Spleen (tissue), 7 donors: ENCODE data around the gene MYO5B.

Experiments
- POLR2A ChIP-seq, 3 donors: fragments of 450-650 bp; IDR thresholded peaks; one replicate each; pipeline ENCODE4 v1.5.1; 2017; ENCODE audit warnings: antibody characterized with exemption in 3 of 3, mild to moderate bottlenecking in 1 of 3
- TF ChIP-seq, protein P1 (sequence below), 11 experiments: fragments of 200-600 bp in 7 of 11; fragments of 450-650 bp in 4 of 11; sonication (generic) in 4 of 11; IDR thresholded peaks in 8 of 11; conservative IDR thresholded peaks in 3 of 11; 1 replicate in 7 of 11; 2 replicates in 4 of 11; pipeline versions ENCODE4 v1.4.0 to v1.8.0; 2016 to 2021; ENCODE audit warnings: antibody characterized with exemption in 11 of 11, inconsistent platforms in 4 of 11, mild to moderate bottlenecking in 1 of 11
- donor health status: DM: no; HTN: no; CAD: no; lungs with moderate emphysema.
- donor health status: DM: no; HTN: no; CAD: no.
- donor health status: DM: no; HTN: no; CAD: no.

DNA sequence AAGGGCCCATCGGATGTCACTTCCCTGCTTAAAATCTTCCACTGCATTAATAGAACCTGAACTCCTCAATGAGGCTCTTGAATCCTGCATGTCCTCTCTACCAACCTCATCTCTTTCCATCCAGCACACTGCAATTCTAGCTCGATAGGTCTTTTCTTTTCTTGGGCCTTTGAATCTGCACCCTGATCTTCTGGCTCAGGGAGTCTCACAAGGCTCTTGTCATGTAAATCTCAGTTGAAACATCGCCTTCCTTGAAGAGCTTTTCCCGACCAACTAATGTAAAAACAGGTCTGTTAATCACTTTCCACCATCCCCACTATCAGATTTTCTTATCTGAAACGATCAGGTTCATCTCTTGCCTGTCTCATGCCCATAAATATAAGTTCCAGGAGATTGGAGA is 120.5 kb downstream of the MYO5B start:
- TF ChIP-seq, protein P1, sequence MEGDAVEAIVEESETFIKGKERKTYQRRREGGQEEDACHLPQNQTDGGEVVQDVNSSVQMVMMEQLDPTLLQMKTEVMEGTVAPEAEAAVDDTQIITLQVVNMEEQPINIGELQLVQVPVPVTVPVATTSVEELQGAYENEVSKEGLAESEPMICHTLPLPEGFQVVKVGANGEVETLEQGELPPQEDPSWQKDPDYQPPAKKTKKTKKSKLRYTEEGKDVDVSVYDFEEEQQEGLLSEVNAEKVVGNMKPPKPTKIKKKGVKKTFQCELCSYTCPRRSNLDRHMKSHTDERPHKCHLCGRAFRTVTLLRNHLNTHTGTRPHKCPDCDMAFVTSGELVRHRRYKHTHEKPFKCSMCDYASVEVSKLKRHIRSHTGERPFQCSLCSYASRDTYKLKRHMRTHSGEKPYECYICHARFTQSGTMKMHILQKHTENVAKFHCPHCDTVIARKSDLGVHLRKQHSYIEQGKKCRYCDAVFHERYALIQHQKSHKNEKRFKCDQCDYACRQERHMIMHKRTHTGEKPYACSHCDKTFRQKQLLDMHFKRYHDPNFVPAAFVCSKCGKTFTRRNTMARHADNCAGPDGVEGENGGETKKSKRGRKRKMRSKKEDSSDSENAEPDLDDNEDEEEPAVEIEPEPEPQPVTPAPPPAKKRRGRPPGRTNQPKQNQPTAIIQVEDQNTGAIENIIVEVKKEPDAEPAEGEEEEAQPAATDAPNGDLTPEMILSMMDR (IDR thresholded peaks at IDR 0.05 in 8 of 11, conservative IDR thresholded peaks at IDR 0.05 in 3 of 11) = no peak
- no peak for TF ChIP-seq POLR2A (IDR thresholded peaks at IDR 0.05)
